NCI-H2227 (cell line): Measurements from ENCODE around the gene ZNF791.
"Not testable (repeated sequence)": the region's sequence is repeated elsewhere in the genome, so short reads cannot be mapped to it uniquely, and the experiment has no call there.

Experiments
- DNase-seq: peaks from one replicate; lab custom pipeline; 2025; ENCODE audit not compliant: unreplicated experiment; lab: John Stamatoyannopoulos, UW

The ZNF791 gene

GRCh38 chr19:12610540-12611360, at the start of gene ZNF791, which contains the start of gene ZNF490:
Gene ZNF791 (plus strand): TSS chr19:12610920. CDS start chr19:12611080, 160 bp downstream.
Gene ZNF490 (minus strand): TSS chr19:12610813. CDS start chr19:12610680, 133 bp downstream.
- peak; percentile 98 for DNase-seq

- peak; percentile 84 for DNase-seq
These were observed 46.6 kb upstream of the ZNF791 start for GRCh38 chr19:12564016-12564664.

GRCh38 chr19:12566380-12566779, 44.3 kb upstream of the ZNF791 start:
- DNase-seq: not testable (repeated sequence)

GRCh38 chr19:12567951-12568350, 42.8 kb upstream of the ZNF791 start:
- no peak for DNase-seq

- DNase-seq: no peak
These were observed 36.7 kb upstream of the ZNF791 start for GRCh38 chr19:12574036-12574435.

GRCh38 chr19:12578641-12579040, 32.1 kb upstream of the ZNF791 start:
- DNase-seq: no peak

GRCh38 chr19:12580180-12580694, 30.5 kb upstream of the ZNF791 start:
- no peak for DNase-seq

GRCh38 chr19:12581100-12581499, 29.6 kb upstream of the ZNF791 start:
- DNase-seq: no peak

GRCh38 chr19:12596485-12596884, 14.2 kb upstream of the ZNF791 start:
- no peak for DNase-seq

- no peak for DNase-seq
These were observed 13.7 kb upstream of the ZNF791 start for GRCh38 chr19:12596927-12597548.

GRCh38 chr19:12597594-12597993, 13.1 kb upstream of the ZNF791 start:
- DNase-seq: no peak

GRCh38 chr19:12603714-12604113, 7.0 kb upstream of the ZNF791 start:
- DNase-seq: no peak

- no peak for DNase-seq
These were observed 3.9 kb upstream of the ZNF791 start for GRCh38 chr19:12606796-12607195.

- no peak for DNase-seq
These were observed 3.1 kb upstream of the ZNF791 start for GRCh38 chr19:12607631-12608030.

GRCh38 chr19:12611361-12611699, 610 bp downstream of the ZNF791 start:
- peak; percentile 67 for DNase-seq

GRCh38 chr19:12617646-12618045, 6.9 kb downstream of the ZNF791 start:
- DNase-seq: no peak

- DNase-seq: not testable (repeated sequence)
These were observed 10.7 kb downstream of the ZNF791 start for GRCh38 chr19:12621253-12622024.

- no peak for DNase-seq
These were observed 12.8 kb downstream of the ZNF791 start for GRCh38 chr19:12623361-12624031.

GRCh38 chr19:12626958-12627357, 16.2 kb downstream of the ZNF791 start:
- DNase-seq: no peak
